Left hindlimb (tissue), 1 donor: ENCODE data around the gene MIEN1.
"Not testable (repeated sequence)": the region's sequence is repeated elsewhere in the genome, so short reads cannot be mapped to it uniquely, and the experiment has no call there.

Experiments used
- DNase-seq: peaks from one replicate; pipeline ENCODE4 v3.0.0-alpha.2; 2018

Gene MIEN1

DNA sequence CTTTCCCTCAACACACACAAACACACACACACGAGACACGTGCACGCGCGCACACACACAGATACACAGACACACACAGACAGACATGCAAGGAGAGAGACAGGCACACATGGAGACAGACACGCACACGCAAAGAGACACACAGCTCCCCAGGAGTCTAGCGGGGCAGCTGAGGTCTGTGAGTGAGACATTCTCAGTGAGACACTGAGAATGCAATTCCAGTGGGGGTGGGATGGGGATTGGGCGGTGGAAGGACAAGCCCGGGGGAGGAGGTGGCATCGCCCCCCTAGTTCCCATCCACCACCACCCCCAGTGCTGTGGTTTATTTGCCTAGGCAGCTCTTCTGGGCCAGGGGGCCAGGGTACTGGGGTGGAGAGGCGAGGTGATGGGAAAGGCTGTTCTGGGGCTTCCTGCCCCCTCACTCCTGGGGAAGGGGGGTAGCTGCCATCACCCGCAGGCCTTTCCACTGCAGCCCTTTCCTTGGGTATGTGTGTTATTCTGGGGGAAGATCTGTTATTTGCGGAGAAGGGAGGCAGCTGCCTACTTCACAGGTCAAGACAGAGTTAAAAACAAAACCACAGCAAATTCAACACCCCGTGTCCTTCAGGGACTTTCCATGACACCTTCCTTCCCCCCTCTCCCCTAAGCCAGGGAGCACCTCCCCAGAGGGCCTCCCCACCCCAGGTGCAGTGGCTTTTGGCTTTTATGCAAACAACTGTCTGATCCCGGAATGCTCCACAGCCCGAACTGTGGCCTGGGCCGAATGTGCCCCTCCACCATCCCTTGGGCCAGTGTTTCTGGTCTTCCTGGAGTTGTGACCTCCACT, 25.4 kb upstream of the MIEN1 start:
- peak; percentile 46 for DNase-seq

GRCh38 chr17:39754958-39755553, 24.7 kb upstream of the MIEN1 start:
- DNase-seq, result peak; percentile 41

- DNase-seq, result peak; percentile 88
Observed at GRCh38 chr17:39754161-39754957, 24.0 kb upstream of the MIEN1 start.

GRCh38 chr17:39753514-39754160, 23.3 kb upstream of the MIEN1 start:
- DNase-seq, result peak; percentile 67

DNA sequence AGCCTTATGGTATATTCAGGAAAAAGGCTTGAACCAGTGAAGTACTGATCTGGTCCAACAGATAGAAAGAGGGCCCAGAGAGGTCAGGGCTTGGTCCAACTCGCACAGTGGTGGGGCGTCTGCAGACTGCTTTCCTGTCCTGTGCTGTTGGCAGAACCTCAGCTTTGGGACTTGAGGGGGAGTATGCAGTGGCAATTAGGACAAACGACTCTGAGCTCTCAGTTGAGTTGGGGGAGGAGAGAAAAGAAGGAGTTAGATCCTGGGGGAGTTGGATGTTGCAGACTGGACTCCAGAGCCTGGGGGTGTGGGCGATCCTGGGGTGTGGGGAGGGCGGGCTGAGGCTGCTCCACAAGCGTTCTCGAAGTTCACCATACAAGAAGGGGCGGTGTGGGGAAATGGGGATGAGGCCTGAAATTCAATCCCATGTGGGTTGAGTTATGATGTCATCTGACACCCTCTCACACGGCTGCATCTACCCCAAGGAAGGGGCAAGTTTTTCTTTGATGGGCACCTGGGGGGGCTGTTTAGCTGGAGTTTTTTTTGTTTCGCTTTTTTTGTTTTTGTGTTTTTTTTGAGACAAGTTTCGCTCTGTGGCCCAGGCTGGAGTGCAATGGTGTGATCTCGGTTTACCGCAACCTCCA, 22.0 kb upstream of the MIEN1 start:
- DNase-seq, result no peak

DNA sequence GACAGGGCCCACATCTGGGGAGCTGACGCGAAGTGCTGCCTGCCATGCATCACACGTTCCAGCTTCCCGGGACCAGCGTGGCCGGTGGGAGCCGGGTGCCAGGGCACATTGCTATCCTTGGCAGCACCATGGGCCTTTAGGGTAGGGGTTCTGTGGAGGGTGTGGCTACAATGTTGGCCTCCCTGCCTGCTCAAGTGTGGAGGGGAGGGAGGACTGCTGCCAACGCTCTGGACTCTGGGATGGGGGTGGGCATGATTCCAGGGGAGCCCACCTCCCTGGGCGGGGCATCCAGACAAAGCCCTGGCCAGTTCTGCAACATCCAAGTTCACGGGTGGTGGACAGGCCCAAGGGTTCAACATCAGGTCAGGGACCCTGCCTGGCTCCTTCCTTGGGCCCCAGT, 21.3 kb upstream of the MIEN1 start:
- DNase-seq, result peak; percentile 42

GRCh38 chr17:39751016-39751543, 20.7 kb upstream of the MIEN1 start:
- DNase-seq, result no peak

DNA sequence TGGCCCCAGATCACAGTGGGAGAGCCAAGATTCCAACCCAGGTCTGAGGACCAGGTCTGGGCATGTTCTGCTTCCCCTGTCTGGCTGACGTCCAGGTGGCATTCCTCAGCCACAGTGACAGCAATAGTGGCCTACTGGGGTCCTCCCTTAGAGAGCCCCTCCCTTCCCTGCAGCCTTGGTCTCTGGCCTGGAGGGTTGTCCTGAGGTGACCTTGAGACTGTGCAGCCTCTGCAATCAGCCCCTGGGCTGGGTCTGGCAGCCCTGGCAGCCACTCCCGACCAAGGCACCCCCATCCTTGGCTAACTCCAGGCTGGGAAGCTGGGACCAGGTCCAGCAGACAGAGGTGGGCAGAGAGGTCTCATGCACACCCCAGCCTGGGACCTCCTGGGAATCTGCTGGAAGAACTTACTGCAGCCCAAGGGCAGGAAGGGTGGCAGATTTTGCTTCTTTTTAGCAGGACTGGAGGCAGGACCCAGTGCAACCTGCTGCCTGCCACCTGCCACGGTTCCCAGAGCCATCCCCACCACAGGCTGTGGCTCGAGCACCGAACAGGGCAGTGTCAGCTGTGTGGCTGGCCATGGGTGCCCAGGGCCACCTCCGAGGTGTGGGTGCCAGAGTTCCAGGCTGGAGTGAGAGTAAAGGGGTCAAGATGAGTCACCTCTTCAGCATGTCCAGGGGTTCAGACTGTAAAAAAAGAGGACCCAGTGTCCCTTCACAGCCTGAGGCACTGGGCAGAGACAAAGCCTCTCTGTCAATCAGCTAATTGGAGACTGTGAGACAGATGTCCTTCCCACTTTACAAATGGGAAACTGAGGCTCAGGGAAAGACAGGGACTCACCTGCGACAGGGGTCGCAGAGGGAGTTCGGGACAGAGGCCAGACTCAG, 20.0 kb upstream of the MIEN1 start:
- DNase-seq, result no peak

DNA sequence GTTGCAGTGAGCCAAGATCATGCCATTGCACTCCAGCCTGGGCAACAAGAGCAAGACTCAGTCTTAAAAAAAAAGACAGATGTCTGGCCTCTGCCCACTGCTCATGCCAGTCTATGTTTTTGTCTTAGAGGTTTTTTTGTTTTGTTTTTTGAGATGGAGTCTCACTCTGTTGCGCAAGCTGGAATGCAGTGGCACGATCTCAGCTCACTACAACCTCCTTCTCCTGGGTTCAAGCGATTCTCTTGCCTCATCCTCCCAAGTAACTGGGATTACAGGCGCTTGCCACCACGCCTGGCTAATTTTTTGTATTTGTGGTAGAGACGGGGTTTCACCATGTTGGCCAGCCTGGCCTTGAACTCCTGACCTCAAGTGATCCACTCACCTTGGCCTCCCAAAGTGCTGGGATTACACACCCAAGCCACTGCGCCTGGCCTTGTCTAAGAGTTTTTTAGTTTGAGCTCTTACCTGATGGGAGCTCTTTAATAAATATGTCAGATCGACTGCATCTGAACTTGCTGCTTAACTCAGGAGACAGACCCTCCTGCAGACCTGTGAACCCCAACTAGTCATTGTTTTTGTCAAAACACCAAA, 18.2 kb upstream of the MIEN1 start:
- DNase-seq, result not testable (repeated sequence)

DNA sequence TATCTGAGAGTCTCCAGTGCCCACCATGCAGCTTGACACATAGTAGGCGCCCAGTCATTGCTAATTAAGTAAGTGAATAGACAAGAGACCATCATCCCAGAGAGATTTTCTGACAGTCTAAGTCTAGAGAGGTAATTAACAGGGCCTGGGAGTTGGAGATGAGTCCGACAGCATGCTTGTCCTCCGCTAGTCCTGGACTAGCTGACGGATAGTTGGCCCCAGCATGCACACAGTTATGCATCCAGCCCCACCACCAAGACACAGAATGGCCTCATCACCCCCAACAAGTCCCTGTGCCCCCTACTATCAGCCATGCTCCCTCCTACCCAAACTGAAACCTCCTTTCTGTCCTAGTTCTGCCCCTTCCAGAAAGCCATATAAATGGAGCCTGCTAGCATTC, 17.4 kb upstream of the MIEN1 start:
- no peak for DNase-seq

DNA sequence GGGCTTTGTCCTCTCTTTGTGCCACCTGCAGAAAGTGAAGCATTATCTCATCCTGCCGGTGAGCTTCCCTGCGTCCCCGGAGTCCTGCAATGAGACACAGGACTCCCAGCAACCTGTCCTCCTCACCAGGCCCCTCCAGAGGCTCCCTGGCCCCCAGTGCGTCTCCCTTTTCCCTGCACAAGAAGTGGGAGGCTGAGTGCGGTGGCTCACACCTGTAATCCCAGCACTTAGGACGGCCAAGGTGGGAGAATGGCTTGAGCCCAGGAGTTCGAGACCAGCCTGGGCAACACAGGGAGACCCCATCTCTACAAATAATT, 15.8 kb upstream of the MIEN1 start:
- no peak for DNase-seq

GRCh38 chr17:39745335-39746144, 15.2 kb upstream of the MIEN1 start:
- no peak for DNase-seq

- no peak for DNase-seq
Observed at GRCh38 chr17:39744836-39745215, 14.5 kb upstream of the MIEN1 start.

GRCh38 chr17:39744075-39744835, 13.9 kb upstream of the MIEN1 start:
- no peak for DNase-seq

GRCh38 chr17:39742856-39743436, 12.6 kb upstream of the MIEN1 start:
- DNase-seq, result no peak

- DNase-seq, result no peak
Observed at GRCh38 chr17:39742126-39742855, 12.0 kb upstream of the MIEN1 start.

- DNase-seq, result peak; percentile 34
Observed at GRCh38 chr17:39740357-39741111, 10.2 kb upstream of the MIEN1 start.
